ENCODE measurements around the gene ARHGAP9.
A peak's percentile ranks its signal among the peaks of the same experiment; 100 is the strongest.
"Not testable (repeated sequence)": the region's sequence is repeated elsewhere in the genome, so short reads cannot be mapped to it uniquely, and the experiment has no call there.

The ARHGAP9 gene

DNA sequence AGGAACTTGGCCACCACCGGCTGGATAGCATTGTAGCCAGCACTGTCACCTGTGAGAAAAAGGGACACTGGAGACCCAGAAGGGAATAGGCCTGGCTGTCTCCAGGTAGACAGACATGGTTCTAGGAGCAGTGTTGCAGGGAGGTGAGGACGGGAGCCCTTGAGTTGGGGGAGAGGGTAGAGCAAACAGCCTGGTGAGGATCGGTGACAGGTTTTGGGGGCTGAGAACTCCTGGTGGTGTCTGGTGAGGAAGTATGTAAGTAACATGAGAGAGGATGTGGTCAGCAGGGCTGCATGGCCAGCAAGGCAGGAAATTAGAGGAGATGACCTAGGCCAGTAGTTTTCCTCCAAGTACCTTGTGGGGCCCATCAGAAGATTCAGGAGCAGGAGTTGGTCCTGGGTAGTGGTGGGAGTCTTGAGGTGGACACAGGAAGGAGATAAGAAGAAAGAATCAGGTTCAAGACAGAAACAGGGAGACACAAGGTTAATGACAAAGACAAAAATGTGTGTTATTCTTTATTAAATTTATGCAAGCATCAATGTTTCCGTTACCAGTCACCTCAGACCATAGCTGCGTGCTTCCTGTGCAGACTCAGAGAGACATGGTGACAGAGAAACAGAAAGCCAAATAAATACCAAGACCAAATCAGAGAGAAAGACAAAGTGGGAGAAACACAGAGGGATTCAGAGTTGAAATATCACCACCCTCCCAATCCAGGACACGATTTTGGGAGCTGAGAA is at the start of gene ARHGAP9:
Gene ARHGAP9 (minus strand): TSS at position 491 of the 740 bp plus-strand sequence. CDS start 460 bp downstream, at position 31.
- no peak for DNase-seq

DNA sequence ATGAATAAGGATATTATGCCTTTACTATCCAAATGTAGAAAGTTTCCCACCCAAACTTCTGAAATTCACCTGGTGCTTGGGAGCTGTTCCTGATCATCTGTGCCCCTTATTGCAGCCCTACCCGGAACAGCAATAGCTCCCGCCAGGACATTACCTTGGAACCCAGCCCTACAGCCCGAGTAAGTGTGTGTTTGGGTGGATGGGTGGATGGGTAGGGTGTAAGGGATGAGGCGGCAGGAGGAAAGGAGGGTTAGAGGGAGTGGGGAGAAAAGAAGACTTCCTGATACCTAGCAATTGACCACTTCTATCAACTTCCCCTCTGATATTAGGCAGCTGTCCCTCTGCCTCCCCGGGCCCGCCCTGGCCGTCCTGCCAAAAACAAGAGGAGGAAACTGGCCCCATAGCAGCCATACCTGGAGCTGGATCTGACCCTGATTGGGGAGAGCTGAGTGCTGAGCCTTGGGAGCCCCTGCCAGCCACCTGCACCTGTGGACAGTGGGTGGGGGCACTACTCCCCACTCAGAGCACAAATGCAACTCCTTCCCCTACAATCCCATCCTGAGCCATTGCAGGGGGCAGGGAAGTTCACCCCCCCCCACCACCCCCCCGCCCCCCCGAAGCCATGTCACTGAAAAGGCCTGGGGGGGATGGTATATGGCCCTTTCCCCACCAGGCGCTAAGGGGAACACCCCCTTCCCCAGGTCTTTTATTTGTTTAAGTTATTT is 49.3 kb upstream of the ARHGAP9 start:
- DNase-seq: no peak

DNA sequence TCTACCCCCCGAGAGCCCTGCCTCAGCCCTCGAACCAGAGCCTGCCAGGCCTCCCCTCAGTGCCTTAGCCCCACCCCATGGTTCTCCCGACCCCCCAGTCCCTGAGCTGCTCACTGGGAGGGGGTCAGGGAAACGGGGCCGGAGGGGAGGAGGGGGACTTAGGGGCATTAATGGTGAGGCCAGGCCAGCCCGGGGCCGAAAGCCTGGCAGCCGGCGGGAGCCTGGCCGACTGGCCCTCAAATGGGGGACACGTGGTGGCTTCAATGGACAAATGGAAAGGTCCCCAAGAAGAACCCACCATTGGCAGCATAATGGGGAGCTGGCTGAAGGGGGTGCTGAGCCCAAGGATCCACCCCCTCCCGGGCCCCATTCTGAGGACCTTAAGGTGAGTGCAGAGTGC is 48.5 kb upstream of the ARHGAP9 start:
- no peak for DNase-seq

DNA sequence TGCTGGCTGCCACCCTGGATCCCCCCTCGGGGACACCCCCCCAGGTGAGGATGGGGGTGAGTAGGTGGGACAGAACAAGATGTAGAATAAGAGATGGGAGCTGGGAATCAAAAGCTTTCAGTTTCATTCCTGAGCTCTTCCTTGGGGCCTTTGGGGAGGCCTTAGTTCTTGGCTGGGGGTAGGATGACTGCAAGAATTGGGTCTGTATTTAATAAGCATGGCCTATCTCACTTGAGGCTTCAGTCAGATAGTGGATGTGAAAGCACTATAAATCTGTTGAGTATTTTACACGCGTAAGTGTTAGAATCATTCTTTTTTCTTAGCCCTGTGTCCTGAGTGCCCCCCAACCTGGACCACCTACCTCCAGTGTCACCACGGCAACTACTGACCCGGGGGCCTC is 47.5 kb upstream of the ARHGAP9 start:
- DNase-seq: no peak

DNA sequence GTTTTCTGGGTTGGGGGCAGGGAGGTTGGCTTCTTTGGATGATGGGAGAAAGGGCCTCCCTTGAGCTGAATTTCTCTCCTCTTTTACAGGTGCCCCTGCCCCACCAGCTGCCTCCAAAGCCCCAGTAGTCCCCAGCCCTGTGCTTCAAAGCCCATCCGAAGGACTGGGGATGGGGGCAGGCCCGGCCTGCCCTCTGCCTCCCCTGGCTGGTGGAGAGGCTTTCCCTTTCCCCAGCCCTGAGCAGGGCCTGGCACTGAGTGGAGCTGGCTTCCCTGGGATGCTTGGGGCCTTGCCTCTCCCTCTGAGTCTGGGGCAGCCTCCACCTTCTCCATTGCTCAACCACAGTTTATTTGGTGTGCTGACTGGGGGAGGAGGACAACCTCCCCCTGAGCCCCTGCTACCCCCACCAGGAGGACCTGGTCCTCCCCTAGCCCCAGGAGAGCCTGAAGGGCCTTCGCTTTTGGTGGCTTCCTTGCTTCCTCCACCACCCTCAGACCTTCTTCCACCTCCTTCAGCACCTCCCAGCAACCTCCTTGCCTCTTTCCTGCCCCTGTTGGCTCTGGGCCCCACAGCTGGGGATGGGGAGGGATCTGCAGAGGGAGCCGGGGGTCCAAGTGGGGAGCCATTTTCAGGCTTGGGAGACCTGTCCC is 46.9 kb upstream of the ARHGAP9 start:
- no peak for DNase-seq

DNA sequence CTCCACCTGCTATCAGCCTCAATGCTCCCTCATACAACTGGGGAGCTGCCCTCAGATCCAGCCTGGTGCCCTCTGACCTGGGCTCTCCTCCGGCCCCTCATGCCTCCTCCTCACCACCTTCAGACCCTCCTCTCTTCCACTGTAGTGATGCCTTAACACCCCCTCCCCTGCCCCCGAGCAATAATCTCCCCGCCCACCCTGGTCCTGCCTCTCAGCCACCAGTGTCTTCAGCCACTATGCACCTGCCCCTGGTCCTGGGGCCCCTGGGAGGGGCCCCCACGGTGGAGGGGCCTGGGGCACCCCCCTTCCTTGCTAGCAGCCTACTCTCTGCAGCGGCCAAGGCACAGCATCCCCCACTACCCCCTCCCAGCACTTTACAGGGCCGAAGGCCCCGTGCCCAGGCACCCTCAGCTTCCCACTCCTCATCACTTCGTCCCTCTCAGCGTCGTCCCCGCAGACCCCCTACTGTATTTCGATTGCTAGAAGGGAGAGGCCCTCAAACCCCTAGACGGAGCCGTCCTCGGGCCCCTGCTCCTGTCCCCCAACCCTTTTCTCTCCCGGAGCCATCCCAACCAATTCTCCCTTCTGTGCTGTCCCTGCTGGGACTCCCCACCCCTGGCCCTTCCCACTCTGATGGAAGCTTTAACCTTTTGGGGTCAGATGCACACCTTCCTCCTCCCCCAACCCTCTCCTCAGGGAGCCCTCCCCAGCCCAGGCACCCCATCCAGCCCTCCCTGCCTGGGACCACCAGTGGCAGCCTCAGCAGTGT is 46.1 kb upstream of the ARHGAP9 start:
- DNase-seq: no peak

DNA sequence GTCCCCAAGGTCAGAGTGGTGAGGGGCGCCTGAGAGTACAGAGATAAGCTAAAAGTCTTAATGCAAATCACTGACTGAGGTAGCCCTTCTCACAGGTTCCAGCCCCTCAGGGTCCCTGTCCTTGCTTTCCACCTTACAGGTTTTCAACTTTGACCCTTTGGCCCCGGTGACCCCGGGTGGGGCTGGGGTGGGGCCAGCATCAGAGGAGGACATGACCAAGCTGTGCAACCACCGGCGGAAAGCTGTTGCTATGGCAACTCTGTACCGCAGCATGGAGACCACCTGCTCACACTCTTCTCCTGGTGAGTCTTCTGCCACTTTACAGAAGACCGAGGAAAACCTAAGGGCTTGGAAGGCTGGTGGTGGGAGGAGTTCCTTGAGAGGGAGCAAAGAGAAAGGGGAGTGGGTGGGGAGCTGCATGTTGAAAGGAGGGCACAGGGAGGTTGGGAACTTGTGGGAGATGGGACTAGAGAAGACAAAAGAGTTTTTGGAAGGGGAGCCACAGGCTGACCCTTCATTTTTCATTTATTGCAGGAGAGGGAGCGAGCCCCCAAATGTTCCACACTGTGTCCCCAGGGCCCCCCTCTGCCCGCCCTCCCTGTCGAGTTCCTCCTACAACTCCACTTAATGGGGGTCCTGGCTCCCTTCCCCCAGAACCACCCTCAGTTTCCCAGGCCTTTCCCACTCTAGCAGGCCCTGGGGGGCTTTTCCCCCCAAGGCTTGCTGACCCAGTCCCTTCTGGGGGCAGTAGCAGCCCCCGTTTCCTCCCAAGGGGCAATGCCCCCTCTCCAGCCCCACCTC is 45.3 kb upstream of the ARHGAP9 start:
- DNase-seq: no peak

DNA sequence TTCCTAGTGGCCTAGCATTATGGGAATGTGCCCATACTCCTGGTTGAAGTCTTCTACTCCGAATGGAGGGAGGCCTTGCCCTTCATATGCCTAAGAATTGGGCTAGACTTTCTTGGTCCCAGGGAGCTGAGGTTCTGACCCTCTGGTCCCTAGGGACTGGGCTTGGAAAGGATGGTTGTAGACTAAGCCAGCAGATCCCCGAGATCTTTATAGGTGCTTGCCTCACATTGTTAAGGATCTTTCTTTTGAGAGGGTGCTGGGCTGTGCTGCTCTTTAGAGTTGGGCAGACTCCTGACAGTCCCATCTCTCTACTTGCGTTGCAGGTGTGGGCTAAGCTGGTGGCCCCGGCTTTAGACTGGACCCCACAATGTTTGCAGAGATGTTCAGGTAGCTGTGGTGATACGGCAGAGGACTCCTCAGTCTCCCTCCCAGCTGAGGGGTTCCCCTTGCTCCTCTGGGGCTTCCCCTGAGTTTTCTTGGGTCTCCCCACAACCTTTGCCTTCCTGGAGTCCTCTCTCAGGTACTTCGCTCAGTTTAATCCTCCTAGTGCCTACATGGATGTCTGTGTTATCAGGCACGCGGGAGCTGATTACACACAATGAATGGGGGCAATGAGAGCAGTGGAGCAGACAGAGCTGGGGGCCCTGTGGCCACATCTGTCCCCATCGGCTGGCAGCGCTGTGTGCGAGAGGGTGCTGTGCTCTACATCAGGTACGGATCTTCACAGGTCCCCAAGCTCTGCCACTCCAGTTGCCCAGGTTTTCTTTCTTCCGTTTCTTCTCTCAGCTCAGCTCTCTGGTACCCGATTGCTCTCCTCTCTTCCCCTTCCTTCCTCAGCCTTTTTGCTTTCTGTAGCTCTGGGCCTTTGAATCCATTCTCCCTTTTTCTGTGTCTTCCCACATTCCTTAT is 44.3 kb upstream of the ARHGAP9 start:
- peak; percentile 38 for DNase-seq

DNA sequence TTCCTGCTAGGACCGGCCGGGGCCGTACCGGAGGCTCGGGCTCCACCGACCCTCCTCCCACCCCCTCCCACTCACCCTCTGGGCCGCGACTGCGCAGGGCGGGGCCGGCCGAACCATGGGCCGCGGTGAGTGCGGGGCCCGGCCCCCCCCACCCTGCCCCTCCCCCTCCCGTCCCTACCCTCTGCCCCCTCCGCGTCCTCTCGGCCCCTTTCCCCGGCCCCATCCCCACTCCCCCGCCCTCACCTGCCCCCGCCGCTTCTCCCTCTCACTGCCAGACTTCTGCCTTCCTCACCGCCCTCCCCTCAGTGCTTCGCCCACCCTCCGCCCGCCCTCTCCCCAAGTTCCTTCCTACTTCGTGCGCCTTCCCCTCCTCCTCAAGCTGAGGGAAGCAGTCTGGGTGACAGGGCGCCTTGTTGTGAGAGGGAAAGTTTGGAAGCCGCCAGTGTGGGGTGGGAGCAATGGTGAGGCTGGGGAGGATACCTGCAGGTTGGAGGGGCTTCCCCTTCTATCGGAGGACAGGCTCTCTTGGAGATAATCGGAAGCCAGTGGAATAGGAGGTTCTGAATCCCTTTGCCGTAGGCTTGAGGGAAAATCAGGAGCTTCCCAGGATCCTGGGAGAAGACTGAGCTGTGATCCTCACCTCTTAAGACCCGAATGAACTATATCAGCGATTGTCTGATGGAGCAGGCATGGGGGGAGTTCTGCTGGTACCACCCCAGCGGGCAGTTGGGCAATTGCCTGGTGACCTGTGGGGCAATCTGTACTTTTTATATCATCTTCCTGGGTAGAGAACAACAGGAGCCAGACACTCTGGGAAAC is 43.4 kb upstream of the ARHGAP9 start:
- DNase-seq: no peak

DNA sequence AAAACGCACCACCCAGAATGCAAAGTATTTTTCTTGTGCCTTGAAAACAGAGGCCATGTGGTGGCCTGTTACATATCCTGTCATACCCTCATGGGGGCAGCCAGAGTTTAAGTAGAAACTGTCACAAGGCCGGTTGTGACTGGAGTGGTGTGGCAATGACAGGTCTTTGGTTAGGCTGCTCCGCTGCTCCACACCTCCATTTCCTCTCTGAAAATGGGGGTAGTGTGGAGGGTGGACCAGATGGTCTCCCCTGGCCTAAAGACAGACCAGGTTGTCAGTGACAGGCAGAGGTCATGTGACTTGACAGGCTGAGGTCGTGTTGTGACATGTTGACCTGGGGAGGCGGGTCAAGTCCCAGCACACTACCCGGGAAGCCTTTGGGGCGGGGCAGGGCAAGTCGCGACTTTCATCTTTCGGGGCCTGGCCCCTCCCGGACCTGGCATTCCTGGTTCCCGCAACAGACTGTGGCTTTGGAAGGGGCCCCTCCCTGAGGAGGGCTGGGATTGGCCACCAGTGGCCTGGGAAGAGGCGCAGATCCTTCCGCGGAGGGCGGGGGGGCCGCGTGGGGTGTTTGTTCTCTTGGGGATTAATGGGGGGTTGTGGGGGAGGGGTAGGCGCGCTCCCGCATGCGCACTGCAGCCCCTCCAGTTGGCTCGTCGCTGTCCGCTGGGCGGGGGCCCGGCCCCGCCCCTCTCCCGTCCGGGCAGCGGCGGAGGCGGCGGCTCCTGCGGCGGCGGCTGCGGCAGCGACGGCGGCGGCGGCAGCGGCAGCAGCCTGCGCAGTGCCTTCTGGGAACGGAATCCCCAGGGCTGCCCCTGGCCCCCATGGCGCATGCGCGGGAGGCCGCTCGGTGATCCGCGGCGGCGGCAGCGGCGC is 42.6 kb upstream of the ARHGAP9 start, which contains the start of gene MBD6:
Gene MBD6 (plus strand): TSS at position 814 of the 876 bp plus-strand sequence. CDS start 1,480 bp downstream, outside the sequence.
- peak; percentile 91 for DNase-seq

DNA sequence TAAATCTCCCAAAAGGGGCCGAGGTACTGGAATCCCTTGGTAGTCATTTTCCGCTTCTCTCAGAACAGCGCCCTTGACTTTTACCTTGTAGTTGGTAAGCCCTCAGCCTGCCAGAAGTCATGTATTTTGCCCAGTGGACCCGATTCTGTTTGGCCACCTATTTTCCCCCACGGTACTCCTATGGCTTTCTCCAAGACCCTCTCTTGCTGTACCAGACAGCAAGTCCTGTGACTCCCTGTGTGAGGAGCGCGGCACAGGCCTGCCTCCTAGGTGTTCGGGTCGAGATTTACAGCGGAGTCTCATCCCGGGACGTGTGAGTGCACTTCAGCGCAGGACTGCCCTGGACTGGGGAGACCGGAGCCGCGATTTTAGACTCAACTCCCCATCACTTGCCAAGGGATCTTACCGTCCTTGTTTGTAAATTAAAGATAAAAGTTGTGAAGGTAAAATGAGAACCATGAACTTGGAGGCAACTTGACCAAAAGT is 41.9 kb upstream of the ARHGAP9 start:
- DNase-seq: peak; percentile 41

DNA sequence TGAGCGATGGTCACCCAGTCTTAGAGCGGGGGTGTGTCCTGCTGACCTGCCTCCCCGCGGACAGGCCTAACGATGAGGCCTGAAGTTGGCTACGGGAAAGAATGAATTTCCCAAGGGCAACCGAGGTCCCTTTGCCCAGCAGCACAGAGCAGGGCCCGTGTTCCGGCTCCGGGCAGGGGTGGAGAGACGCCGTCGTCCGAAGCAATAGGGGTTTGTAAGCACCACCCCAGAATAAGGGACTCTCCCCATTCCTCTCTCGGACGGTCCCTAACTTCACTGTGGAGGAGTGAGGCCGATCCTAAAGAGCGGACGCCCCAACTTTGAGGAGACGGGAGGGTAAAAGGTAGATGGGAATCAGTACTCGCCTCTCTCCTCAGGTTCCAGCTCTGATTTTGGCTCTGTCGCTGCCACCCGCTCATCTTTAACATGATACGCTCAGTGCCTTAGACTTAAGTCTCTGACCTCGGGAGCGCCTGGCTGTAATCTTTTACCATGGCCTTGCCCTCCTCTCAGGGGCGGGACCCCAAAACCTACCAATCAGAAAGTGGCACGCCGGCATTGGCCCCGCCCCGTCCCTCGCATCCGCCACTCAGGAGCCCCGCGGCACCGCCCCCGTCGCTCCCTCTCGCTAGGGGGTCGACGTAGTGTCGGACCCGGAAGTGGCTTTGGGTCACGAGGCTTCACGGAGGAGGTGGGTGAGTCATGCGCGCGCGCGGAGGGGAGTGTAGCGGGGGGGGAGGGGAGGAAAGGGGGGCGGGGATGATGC is 40.6 kb upstream of the ARHGAP9 start, which contains the start of gene DDIT3:
Gene DDIT3 (minus strand): TSS at position 462 of the 766 bp plus-strand sequence. CDS start 3,108 bp downstream, outside the sequence.
- DNase-seq: peak; percentile 99

DNA sequence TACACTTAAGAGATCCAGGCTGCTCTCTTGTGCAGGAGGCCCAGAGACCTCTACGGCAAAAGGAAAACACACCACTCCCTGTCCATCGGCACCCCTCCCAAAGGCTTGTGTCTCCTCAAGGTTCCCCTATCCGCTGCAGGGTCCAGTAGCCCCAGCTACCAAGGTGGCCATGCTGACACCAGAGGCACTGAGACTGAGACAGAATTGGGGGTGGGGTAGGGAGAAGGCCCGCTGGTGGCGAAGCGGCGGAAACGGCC is 40.1 kb upstream of the ARHGAP9 start:
- peak; percentile 57 for DNase-seq

DNA sequence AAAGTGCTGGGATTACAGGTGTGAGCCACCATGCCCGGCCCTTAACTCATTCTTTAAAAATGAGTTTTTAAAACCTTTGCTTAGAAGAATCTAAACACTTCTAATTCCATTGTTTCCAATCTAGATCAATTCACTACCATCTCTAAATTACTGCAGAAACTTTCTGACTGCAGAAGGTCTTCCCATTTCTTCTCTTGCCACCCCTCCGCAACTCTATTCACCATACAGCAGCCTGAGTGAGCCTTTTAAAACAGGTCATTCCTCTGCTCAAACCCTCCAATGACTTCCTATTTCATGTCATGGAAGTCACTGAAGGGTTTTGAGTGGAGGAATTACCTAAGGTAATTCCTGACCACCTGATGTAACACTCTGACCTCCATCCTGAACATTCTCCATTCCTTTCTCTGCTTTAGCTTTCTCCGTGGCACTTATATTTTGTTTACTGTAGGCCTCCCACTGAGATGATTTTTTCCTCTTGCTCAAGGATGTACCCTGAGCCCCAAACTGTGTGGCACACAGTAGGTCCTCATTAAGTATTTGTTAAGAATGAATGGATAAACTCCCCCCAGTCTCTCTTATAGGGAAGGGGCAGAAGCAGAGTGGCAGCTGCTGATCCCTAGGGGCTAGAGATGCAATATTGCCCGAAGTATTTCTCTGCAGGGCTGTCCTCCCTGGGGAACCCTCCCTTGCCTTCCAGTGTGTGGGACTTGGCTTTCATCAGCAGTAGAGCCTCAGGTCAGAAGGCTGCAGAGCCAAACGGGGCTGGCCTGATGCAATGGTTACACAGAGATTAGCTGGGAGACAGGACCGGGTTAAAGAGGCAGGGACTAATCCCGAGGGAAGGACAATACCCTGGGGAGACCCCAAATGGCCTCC is 39.5 kb upstream of the ARHGAP9 start:
- DNase-seq: no peak

DNA sequence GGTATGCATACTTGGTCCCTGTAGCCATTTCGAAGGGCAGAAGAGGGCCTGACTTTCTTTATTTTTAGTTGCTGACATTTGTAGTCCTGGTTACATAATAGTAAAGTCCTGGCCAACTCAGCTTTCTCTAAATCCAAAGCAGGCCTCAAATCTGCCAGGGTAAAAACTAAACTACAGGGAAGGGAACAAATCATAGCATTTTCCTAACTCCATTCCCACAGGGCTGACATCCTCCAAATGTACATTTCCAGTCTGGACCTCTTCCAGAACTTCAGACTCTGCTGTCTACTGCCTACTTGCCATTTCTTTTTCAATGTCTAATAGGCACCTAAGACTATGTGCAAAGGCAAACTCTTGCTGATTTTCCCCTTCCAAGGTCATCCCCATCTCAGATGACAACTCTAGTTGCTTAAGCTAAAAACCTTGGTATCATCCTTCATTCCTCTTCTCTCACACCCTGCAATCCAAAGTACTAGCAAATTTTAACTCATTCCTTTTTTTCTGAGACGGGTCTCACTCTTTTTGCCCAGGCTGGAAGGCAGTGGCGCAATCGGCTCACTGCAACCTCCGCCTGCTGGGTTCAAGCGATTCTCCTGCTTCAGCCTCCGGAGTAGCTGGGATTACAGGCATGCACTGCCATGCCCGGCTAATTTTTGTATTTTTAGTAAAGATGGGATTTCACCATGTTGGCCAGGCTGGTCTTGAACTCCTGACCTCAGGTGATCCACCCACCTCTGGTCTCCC is 38.7 kb upstream of the ARHGAP9 start:
- no peak for DNase-seq

DNA sequence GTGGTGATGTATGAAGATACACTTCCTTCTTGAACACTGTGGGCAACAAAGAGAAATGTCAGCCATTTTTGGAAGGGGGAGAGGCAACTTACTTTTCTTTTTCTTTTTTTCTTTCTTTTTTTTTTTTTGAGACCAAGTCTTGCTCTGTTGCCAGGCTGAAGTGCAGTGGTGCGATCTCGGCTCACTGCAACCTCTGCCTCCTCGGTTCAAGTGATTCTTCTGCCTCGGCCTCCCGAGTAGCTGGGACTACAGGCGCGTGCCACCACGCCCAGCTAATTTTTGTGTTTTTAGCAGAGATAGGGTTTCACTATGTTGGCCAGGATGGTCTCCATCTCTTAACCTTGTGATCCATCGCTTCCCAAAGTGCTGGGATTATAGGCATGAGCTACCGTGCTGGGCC is 38.1 kb upstream of the ARHGAP9 start:
- DNase-seq: not testable (repeated sequence)
